ENCODE measurements around the gene NFKBIE. TPM values are rescaled to one million over a fixed set of nuclear protein-coding genes. Genes with fewer than 3 reads are reported as not detected.

The NFKBIE gene
- total and polyA plus RNA-seq, 2 of the 13 experiments (the other 11 are each of a cell fraction or from before 2014, with no cell fraction given): 6.7 to 14.5 TPM

DNA sequence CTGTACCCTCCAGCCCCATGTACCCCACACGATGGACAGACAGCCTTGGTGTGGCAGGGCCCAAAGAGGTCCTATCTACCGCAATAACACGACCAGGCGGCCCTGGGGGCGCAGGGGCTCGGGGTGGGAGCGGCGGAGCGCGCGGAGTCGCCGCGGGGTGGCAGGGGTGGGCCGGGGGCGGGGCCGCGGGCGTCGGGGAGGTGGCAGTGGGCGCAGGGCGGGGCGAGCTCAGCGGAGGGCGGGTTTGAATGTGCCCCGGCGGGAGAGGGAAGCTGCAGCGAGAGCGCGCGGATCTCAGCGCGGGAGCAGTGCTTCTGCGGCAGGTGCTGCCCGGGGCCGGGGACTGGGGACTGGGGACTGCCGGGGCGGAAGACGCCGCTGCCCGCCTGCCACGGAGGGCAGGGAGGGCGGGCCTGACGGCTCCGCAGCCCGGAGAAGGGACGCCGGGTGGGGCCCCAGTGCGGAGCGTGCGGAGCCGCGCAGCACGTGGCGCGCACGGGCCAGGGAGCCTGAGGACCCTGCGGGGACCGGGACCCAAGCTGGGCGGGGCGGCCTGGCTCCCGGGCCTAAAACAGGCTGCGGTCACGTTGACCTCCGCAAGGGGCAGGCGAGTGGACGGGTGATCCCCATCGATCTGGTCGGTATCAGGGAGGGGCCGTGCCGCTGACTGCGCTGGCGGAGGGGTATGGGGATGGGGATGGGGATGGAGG lies 41.9 kb downstream of the NFKBIE start, which contains the start of gene SLC29A1 (continued):
- TF ChIP-seq, protein P1, sequence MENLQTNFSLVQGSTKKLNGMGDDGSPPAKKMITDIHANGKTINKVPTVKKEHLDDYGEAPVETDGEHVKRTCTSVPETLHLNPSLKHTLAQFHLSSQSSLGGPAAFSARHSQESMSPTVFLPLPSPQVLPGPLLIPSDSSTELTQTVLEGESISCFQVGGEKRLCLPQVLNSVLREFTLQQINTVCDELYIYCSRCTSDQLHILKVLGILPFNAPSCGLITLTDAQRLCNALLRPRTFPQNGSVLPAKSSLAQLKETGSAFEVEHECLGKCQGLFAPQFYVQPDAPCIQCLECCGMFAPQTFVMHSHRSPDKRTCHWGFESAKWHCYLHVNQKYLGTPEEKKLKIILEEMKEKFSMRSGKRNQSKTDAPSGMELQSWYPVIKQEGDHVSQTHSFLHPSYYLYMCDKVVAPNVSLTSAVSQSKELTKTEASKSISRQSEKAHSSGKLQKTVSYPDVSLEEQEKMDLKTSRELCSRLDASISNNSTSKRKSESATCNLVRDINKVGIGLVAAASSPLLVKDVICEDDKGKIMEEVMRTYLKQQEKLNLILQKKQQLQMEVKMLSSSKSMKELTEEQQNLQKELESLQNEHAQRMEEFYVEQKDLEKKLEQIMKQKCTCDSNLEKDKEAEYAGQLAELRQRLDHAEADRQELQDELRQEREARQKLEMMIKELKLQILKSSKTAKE (CRISPR knock-in tag; IDR thresholded peaks at IDR 0.05; ENCODE audit: borderline replicate concordance): peak; percentile 52; the same call in 1 of the 2 replicates
- TF ChIP-seq, protein P2, sequence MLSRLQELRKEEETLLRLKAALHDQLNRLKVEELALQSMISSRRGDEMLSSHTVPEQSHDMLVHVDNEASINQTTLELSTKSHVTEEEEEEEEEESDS (CRISPR knock-in tag; IDR thresholded peaks at IDR 0.05; ENCODE audit: borderline replicate concordance): no peak
- TF ChIP-seq KLF6 (CRISPR knock-in tag; IDR thresholded peaks at IDR 0.05) (peak; percentile 88), BORCS8-MEF2B (CRISPR knock-in tag; IDR thresholded peaks at IDR 0.05) (peak; percentile 86), ARNT2 (CRISPR knock-in tag; IDR thresholded peaks at IDR 0.05; ENCODE audit: low read depth) (peak; percentile 87; the same call in 1 of the 2 replicates), ARHGAP35 (CRISPR knock-in tag; IDR thresholded peaks at IDR 0.05; ENCODE audit: borderline replicate concordance) (no peak), ZKSCAN1 (IDR thresholded peaks at IDR 0.05; ENCODE audit: low read length) (no peak), MBNL3 (CRISPR knock-in tag; conservative IDR thresholded peaks at IDR 0.05) (no peak), RXRB (CRISPR knock-in tag; IDR thresholded peaks at IDR 0.05; ENCODE audit: borderline replicate concordance) (no peak; the same call in 1 of the 2 replicates), MAZ (IDR thresholded peaks at IDR 0.05; ENCODE audit: borderline replicate concordance, low read depth, low read length) (0 out of 2 replicates have a peak, but pooled peaks have one; percentile 27), MAZ (CRISPR knock-in tag; IDR thresholded peaks at IDR 0.05; ENCODE audit: low read depth) (peak; percentile 71; the same call in 1 of the 2 replicates), ZNF3 (CRISPR knock-in tag; IDR thresholded peaks at IDR 0.05) (no peak), SRSF1 (optimal IDR thresholded peaks at IDR 0.05; ENCODE audit: low read depth, low read length) (no peak), SMARCC2 (IDR thresholded peaks at IDR 0.05) (no peak), KDM6A (CRISPR knock-in tag; IDR thresholded peaks at IDR 0.05; ENCODE audit: low read depth) (no peak), ZNF616 (CRISPR knock-in tag; IDR thresholded peaks at IDR 0.05; ENCODE audit: low read depth) (peak; percentile 93; the same call in 1 of the 2 replicates), RFXAP (CRISPR knock-in tag; IDR thresholded peaks at IDR 0.05; ENCODE audit: borderline replicate concordance) (no peak; the same call in none of the 2 replicates)
- TF ChIP-seq, protein P3, sequence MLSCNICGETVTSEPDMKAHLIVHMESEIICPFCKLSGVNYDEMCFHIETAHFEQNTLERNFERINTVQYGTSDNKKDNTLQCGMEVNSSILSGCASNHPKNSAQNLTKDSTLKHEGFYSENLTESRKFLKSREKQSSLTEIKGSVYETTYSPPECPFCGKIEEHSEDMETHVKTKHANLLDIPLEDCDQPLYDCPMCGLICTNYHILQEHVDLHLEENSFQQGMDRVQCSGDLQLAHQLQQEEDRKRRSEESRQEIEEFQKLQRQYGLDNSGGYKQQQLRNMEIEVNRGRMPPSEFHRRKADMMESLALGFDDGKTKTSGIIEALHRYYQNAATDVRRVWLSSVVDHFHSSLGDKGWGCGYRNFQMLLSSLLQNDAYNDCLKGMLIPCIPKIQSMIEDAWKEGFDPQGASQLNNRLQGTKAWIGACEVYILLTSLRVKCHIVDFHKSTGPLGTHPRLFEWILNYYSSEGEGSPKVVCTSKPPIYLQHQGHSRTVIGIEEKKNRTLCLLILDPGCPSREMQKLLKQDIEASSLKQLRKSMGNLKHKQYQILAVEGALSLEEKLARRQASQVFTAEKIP (CRISPR knock-in tag; IDR thresholded peaks at IDR 0.05; ENCODE audit: borderline replicate concordance): no peak
- TF ChIP-seq, protein P4, sequence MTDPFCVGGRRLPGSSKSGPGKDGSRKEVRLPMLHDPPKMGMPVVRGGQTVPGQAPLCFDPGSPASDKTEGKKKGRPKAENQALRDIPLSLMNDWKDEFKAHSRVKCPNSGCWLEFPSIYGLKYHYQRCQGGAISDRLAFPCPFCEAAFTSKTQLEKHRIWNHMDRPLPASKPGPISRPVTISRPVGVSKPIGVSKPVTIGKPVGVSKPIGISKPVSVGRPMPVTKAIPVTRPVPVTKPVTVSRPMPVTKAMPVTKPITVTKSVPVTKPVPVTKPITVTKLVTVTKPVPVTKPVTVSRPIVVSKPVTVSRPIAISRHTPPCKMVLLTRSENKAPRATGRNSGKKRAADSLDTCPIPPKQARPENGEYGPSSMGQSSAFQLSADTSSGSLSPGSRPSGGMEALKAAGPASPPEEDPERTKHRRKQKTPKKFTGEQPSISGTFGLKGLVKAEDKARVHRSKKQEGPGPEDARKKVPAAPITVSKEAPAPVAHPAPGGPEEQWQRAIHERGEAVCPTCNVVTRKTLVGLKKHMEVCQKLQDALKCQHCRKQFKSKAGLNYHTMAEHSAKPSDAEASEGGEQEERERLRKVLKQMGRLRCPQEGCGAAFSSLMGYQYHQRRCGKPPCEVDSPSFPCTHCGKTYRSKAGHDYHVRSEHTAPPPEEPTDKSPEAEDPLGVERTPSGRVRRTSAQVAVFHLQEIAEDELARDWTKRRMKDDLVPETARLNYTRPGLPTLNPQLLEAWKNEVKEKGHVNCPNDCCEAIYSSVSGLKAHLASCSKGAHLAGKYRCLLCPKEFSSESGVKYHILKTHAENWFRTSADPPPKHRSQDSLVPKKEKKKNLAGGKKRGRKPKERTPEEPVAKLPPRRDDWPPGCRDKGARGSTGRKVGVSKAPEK (CRISPR knock-in tag; IDR thresholded peaks at IDR 0.05; ENCODE audit: borderline replicate concordance): no peak
- TF ChIP-seq, protein P5, sequence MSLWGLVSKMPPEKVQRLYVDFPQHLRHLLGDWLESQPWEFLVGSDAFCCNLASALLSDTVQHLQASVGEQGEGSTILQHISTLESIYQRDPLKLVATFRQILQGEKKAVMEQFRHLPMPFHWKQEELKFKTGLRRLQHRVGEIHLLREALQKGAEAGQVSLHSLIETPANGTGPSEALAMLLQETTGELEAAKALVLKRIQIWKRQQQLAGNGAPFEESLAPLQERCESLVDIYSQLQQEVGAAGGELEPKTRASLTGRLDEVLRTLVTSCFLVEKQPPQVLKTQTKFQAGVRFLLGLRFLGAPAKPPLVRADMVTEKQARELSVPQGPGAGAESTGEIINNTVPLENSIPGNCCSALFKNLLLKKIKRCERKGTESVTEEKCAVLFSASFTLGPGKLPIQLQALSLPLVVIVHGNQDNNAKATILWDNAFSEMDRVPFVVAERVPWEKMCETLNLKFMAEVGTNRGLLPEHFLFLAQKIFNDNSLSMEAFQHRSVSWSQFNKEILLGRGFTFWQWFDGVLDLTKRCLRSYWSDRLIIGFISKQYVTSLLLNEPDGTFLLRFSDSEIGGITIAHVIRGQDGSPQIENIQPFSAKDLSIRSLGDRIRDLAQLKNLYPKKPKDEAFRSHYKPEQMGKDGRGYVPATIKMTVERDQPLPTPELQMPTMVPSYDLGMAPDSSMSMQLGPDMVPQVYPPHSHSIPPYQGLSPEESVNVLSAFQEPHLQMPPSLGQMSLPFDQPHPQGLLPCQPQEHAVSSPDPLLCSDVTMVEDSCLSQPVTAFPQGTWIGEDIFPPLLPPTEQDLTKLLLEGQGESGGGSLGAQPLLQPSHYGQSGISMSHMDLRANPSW (CRISPR knock-in tag; IDR thresholded peaks at IDR 0.05; ENCODE audit: borderline replicate concordance): no peak

Measured in HepG2 (cell line).